Activated T-cell treated with anti-CD3 and anti-CD28 coated beads for 24 hours (primary cell): ENCODE measurements around the gene ZNF724.
"Not testable (repeated sequence)": the region's sequence is repeated elsewhere in the genome, so short reads cannot be mapped to it uniquely, and the experiment has no call there.

Experiments used
- DNase-seq: peaks from one replicate; pipeline ENCODE4 v3.0.0-alpha.2; 2020; ENCODE audit warnings: low read depth

The ZNF724 gene

DNA sequence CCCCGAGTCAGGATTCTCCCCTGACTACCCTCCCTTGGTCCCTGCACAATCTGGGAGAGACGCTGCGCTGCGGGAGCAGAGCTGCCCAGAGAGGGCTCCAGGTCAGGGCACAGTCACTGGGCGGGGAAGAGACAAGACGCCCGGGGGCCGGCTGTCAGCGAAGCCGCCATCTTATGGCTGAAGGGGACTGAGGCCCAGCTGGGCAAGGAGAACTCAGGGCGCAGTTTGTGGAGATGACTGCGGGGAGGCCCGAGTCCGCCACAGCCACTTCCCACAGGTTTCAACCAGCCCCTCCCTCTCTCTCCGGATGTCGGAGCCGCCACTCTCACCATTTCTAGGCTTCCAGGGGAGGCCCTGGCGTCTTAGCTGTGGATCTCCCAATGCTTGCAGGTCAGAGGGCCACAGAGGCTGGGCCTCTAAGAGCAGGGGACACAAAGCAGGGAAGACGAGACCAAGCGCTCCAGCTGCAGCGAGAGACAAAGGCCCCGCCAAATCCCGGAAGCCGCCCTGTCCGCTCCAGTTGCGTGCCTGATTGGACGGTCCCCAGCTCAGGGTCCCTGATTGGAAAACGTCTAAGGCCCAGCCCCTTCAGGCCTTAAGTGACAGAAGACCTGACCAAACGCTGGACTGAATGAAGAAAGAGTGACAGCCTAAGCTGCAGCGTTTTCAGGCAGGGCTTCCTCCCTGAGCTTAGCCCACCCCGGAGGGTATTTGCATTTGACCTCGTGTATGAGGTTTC, at the start of gene ZNF724:
ZNF724 (minus strand) TSS at position 484 of the 739 bp plus-strand sequence; CDS start at position 332, 152 bp downstream.
- DNase-seq, result peak; percentile 88

DNA sequence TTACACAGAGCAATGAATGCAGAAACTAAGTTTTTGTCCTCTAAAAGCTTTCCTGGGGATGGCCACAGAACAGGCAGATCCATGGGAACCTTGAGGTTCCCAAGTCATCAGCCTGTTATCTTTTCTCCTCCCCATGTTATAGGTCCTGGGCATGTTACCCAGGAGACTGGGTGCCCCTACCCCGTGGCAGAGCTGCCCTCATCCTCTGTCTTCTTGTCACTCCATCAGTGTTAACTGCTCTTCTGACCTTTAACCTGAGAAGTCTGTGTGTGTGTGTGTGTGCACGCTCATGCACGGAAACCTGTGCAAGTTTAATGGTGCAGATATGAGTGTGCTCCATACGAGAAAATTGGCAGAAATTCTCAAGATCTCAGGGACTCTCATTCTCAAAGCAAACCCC, 43.9 kb upstream of the ZNF724 start:
- DNase-seq, result no peak

DNA sequence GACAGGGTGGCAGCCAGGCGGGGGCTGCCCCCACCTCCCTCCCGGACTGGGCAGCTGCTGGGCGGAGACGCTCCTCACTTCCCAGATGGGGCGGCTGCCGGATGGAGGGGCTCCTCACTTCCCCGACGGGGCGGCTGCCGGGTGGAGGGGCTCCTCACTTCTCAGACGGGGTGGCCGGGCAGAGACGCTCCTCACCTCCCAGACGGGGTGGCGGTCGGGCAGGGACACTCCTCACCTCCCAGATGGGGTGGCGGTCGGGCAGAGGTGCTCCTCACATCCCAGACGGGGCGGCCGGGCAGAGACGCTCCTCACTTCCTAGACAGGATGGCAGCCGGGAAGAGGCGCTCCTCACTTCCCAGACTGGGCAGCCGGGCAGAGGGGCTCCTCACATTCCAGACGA, 39.8 kb upstream of the ZNF724 start:
- DNase-seq, result not testable (repeated sequence)

DNA sequence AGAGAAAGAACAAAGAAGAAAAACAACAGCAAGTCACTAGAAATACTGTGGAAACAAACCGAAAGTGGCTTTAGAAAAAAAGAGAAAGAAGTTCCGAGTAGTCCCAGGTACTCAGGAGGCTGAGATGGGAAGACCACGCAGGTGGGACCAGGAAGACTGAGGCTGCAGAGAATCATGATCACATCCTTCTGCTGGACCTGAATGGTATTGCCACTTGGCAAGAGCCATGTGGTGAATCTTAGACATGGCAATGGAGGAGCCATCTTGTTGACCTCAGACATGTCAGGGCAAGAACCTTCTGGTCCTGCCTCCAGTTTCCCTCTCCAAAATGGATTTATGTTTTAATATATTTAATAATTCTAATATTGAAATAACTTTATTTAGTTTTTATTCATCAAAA, 37.4 kb upstream of the ZNF724 start:
- no peak for DNase-seq

DNA sequence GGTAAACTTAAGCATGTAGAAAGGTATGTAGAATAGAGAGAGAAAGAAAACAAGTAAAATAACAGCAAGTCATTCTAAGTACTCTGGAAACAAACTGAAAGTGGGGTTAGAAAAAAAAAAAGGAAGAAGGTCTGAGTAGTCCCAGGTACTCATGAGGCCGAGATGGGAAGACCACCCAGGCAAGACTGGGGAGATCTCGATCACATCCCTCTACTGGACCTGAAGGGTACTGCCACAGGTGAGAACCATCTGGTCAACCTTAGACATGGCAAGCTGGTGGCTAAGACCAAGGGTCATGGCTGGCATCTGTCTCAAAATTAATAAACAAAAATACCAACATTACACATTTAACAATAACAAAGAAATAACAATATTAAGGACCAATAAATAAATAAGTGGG, 36.3 kb upstream of the ZNF724 start:
- DNase-seq, result no peak

DNA sequence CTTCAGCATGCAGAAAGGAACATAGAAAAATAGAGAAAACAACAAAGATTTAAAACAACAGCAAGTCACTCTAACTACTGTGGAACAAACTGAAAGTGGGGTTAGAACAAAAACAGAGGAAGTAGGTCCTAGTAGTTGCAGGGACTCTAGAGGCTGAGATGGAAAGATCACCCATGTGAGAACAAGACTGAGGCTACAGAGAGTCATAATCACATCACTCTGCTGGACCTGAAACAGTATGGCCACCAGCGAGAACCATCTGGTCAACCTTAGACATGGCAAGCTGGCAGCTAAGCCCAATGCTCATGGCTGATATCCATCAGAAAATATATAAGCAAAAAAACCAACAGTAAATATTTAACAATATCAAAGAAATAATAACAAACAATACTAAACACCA, 35.8 kb upstream of the ZNF724 start:
- DNase-seq, result no peak

DNA sequence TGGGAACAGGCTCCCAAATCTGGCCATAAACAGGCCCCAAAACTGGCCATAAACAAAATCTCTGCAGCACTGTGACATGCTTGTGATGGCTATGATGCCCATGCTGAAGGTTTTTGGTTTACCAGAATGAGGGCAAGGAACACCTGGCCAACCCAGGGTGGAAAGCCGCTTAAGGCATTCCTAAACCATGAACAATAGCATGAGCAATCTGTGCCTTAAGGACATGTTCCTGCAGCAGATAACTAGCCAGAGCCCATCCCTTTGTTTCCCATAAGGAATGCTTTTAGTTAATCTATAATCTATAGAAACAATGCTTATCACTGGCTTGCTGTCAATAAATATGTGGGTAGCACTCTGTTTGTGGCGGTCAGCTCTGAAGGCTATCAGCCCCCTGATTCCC, 35.1 kb upstream of the ZNF724 start:
- DNase-seq, result not testable (repeated sequence)

DNA sequence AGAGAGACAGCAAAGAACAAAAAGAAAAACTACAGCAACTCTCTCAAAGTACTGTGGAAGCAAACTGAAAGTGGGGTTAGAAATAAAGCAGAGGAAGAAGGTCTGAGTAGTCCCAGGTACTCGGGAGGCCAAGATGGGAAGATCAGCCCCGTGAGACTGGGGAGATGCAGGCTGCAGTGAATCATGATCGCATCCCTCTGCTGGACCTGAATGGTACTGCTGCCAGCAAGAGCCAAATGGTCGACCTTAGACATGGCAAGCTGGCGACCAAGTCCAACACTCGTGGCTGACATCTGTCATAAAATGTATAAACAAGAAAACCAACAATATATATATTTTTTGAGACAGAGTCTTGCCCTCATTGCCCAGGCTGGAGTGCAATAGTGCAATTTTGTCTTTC, 33.7 kb upstream of the ZNF724 start:
- peak; percentile 47 for DNase-seq

DNA sequence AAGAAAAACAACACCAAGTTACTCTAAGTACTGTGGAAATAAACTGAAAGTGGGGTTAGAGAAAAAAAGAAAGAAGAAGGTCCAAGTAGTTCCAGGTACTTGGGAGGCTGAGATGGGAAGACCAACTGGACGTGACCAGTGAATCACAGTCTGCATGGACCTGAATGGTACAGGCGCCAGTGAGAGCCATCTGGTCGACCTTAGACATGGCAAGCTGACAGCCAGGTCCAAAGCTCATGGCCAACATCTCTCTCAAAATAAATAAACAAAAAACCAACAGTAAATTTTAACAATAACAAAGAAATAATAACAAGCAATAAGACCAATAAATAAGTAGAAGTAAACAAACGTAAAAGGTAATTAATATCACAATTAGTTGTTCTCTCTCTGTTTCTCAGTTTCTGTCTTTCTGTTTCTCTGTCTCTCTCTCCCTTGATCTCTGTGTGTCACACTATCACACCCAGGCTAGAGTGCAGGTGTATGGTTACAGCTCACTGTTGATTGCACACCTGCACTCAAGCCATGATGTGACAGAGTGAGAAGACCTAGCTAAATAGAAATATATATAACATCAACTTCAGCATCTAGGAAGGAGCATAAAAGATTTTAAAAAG, 31.6 kb upstream of the ZNF724 start:
- DNase-seq, result no peak

DNA sequence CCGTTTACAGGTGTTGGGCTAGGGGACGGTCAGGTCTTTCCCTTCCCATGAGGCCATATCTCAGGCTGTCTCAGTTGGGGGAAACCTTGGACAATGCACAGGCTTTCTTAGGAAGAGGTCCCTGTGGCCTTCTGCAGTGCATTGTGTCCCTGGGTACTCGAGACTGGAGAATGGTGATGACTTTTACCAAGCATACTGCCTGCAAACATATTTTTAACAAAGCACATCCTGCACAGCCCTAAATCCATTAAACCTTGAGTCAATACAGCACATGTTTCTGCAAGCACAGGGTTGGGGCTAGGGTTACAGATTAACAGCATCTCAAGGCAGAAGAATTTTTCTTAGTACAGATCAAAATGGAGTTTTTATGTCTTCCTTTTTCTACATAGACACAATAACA, 27.9 kb upstream of the ZNF724 start:
- not testable (repeated sequence) for DNase-seq

DNA sequence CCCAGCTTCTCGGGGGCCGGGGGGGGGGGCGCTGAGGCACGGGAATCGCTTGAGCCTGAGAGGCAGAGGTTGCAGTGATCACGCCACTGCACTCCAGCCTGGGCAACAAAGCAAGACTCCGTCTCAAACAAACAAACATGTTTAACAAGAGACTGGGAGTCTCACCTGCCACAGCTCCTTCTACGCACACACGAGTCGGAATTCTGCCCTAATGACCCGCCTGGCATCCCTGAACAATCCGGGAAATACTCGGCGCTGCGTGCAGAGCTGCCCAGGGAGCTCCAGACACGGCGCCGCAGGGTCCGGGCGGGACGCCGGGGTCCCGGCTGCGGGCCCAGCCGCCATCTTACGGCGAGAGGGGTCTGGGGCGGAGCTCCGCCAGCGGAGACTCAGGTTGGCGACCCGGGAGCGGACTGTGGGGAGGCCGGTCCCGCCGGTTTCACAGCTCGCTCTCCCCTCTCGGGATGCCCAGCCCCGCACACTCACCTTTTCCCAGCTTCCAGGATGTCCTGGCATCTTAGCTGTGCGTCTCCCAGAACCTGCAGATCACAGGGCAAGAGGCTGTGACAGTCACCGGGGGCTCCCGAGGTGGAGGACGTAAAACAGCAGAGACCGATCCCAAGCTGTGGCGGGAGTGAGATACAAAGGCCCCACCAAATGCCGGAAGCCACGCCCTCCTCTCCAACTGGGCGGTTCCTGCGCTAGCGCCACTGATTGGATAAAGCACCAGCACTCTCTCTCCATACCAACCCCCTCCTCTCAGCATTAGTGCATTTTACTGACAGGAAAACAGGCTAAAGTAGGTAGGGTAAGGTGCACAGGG, 23.6 kb upstream of the ZNF724 start:
- peak; percentile 91 for DNase-seq

DNA sequence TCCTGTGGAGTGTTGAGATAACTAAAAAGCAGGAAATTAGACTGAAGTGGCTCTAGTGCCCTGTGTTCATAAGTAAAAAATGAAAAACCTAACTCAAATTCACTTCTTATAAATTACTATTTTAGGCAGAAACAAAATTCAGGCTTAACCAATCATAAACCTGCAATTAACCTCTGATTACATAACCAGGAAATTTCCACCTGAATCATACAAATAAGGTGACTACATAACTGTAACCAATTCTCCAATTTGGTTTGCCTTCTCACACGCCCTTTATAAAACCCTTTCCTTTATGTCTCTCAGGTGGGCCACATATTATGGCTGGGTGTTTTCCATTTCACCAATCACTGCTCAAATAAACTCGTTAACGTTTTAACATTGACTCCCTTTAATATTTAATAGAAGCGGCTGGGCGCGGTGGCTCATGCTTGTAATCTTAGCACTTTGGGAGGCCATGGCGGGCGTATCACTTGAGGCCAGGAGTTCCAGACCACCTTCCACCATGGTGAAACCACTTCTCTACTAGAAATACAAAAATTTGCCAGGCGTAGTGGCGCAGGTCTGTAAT, 22.9 kb upstream of the ZNF724 start:
- no peak for DNase-seq

DNA sequence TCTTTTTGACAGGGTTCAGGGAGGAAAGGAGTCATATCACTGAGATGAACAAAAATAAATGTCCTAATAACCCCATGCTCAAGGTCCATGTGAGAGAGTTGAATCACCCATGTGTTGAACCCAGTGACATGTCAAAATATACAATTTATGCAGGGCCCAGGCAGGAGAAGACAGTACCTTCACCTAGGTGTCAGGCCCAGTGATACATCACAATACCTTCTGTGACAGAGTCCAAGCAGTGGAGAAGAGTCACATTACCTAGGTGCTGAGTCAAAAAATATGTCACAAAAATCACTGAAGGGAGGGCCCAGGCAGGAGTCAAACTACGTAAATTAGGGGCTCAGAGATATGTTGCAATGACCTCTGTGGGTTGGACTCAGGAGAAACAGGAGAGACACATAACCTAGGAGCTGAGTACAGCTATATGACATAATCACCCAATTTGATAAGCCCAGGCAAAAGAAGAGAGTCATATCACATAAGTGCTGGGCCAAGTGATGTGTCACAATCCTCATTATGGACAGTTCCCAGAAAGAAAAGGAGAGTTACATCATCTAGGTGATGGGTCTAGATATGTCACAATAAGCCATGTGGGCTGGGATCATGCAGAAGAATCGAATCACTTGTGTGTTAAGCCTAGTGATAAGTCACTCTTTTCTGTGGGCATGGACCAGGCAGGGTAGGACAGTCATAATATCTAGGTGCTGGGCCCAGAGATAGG, 13.8 kb upstream of the ZNF724 start:
- DNase-seq, result no peak

DNA sequence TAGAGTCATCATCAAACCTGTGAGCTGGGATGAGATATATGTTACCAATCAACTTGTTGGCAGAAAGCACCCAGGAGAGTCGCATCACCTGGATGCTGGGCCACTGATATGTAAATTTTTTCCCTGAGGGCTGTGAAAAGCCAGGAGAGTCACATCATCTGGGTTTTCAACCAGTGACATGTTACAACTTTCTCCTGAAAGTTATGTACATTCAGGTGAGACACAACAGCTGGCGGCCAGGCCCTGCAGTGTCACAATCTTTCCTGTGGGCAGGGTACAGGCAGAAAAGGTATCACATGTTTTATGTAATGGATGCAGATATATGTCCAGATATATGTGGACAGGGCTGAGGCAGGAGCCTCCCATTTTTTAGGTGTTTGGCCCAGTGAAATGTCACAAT, 13.2 kb upstream of the ZNF724 start:
- no peak for DNase-seq

DNA sequence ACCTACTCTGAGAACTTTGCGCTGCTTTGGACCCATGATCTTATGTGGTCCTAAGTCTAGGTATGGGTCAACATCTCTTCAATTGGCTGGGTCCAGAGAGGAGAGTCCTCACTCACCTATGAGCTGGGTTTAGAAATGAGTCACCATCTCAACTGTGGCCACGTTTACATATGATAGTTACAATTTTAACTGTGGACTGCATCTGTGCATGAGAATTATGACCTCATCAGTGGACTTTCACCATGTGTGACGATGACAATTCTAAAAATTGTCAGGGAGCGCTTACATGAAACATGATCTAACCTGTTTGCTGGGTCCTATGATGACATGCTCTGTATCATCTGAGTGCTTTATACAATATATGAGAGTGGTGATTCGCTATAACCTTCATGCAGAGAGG, 12.7 kb upstream of the ZNF724 start:
- DNase-seq, result no peak

DNA sequence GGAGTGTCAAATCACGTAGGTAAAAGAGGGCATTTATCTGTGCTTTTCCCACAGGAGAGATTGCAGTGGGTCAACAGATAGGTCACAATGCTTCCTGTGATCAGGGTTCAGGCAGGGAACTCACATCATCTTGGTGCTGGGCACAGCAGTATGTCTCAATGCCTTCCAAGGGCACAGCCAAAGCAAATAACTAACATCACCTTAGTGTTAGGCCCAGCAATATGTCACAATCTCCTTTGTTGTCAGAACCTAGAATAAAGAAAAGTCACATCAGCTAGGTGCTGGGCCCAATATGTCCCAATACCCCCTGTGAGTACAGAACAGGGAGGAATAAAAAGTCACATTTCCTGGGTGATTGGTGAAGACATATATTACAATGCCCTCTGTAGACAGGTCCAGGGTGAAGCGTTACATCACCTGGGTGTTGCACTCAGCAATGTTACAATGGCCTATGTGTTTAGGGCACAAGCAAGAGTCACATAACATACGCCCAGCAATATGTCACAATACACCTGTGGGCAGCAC, 11.4 kb upstream of the ZNF724 start:
- no peak for DNase-seq

DNA sequence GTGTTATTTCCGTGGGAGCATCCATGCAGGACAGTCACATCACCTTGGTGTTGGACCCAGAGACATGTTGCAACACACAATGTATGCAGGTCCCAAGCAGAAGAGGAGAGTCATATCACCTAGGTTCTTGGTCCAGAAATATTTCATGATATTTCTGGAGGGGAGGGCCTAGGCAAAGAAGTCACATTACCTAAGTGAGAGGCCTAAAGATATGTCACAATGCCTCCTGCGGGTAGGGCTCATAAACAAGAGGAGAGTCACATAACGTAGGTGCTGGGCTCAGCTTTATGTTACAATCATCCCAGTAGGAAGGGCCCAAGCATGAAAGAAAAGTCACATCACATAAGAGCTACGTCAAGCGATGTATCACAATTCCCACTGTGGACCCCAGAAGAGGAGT, 10.8 kb upstream of the ZNF724 start:
- no peak for DNase-seq

DNA sequence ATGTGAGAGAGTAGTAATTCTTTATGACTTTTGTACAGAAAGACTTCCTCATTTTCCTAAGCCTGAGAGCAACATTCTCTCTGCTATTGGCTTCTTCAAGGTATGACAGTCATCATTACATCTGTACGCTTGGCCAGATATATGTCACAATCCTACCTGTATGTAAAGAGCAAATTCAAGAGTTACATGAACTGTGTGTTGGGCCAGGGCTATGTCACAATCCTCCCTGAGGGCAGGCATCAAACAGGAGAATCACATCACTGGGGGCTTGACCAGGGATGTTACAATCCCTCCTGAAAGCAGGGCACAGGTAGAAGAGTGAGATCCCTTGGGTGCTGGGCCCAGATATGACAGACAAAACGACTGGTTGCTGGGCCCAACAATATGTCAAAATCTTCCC, 9.8 kb upstream of the ZNF724 start:
- DNase-seq, result no peak

DNA sequence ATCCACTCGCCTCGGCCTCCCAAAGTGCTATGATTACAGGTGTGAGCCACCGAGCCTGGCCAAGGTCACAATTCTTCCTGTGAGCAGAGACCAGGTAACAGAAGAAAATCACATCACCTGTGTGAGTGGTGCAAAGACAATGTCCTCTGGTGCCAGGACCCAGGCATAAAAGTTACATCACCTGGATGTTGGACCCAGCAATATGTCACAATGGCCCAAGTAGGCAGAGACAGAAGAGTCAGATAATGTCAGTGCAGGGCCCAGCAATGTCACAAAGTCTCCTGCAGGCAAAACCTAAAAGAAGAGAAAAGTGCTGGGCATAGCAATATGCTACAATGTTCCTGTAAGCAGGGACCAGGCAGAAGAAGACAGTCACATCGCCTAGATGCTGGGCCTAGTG, 5.5 kb upstream of the ZNF724 start:
- no peak for DNase-seq

DNA sequence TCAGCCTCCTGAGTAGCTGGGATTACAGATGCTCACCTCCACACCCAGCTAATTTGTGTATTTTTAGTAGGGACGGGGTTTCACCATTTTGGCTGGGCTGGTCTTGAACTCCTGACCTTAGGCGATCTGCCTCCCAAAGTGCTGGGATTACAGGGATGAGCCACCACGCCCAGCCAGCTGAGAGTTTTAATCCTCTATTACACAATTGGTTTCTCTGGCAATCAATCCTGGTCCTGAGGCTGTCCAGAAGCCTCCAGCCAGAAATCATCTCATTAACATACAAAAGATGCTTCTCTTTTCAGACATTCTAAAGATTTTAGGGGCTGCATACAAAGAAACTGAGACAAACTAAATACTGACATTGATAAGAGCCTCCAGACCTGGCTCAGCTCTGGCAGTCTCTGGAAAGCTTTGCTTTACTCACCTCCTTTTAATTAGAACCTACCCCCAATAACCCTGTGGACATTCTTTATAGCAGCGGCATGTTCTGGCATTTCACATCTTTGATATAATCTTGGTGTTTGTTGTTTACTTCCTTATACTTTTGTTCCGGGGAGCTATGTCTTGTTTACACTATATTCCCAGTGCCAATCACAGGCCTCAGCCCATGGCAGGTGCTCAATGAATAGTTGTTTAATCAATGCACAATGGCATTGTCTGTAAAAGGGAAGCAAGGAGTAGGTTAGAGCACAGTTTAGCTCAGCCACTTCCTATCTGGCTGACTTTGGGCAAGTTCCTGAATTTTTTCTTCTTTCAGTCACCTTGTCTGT, 4.1 kb upstream of the ZNF724 start:
- DNase-seq, result no peak

DNA sequence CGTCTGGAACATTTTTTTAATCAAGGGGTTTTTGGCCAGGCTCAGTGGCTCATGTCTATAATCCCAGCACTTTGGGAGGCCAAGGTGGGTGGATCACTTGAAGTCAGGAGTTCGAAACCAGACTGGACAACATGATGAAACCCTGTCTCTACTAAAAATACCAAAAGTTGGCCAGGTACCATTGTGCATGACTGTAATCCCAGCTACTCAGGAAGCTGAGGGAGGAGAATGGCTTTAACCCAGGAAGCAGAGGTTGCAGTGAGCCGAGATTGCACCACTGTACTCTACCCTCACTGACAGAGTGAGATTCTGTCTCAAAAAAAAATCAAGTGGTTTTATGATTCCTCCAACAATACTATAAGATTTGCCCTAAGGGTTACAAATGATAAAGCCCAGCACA, 3.1 kb upstream of the ZNF724 start:
- DNase-seq, result not testable (repeated sequence)
